Liver (tissue), 9 donors: ENCODE results near the gene BBS7. TPM values are rescaled to one million over a fixed set of nuclear protein-coding genes. Genes with fewer than 3 reads are reported as not detected.

Source experiments
- DNase-seq: peaks from one replicate; pipeline ENCODE4 v3.0.0-alpha.2; 2017; ENCODE audit warnings: low spot score
- H3K27ac ChIP-seq, 2 donors: one replicate each; pipeline ENCODE4 v1.7.0; 2013; ENCODE audit warnings: inconsistent platforms in 2 of 2, low read length in 2 of 2, control low read depth in 1 of 2, low read depth in 1 of 2, mild to moderate bottlenecking in 1 of 2
- H3K27me3 ChIP-seq, 4 donors: one replicate each; pipeline versions ENCODE4 v1.6.1 to v1.7.0; 2013; ENCODE audit warnings: low read length in 3 of 4, inconsistent platforms in 1 of 4, mild to moderate bottlenecking in 1 of 4, moderate library complexity in 1 of 4; ENCODE audit not compliant: control insufficient read depth in 4 of 4, insufficient read depth in 4 of 4
- H3K36me3 ChIP-seq, 4 donors: one replicate each; pipeline versions ENCODE4 v1.6.1 to v1.7.0; 2013; ENCODE audit warnings: low read length in 3 of 4, mild to moderate bottlenecking in 3 of 4, low read depth in 1 of 4, moderate library complexity in 1 of 4; ENCODE audit not compliant: control insufficient read depth in 4 of 4, insufficient read depth in 3 of 4
- H3K4me1 ChIP-seq, 4 donors: one replicate each; pipeline versions ENCODE4 v1.6.1 to v1.7.0; 2013; ENCODE audit warnings: low read length in 3 of 4, mild to moderate bottlenecking in 3 of 4, moderate library complexity in 1 of 4; ENCODE audit not compliant: control insufficient read depth in 4 of 4, insufficient read depth in 4 of 4
- H3K4me3 ChIP-seq, 3 donors: one replicate each; pipeline versions ENCODE4 v1.6.1 to v1.7.0; 2013; ENCODE audit warnings: low read length in 3 of 3, control low read depth in 1 of 3, low read depth in 1 of 3, mild to moderate bottlenecking in 1 of 3
- H3K9ac ChIP-seq, 2 donors: one replicate each; pipeline ENCODE4 v1.7.0; 2013; ENCODE audit warnings: low read length in 2 of 2, mild to moderate bottlenecking in 2 of 2, moderate library complexity in 2 of 2, control low read depth in 1 of 2, low read depth in 1 of 2
- H3K9me3 ChIP-seq, 4 donors: one replicate each; pipeline versions ENCODE4 v1.6.1 to v1.7.0; 2013; ENCODE audit warnings: low read length in 3 of 4; ENCODE audit not compliant: control insufficient read depth in 4 of 4
- ATF3 ChIP-seq: IDR thresholded peaks from 2 replicates; pipeline ENCODE4 v1.6.1; 2016; ENCODE audit warnings: antibody characterized with exemption
- CTCF ChIP-seq: fragments of 150-350 bp; IDR thresholded peaks from 2 replicates; pipeline ENCODE4 v1.5.1; 2017; ENCODE audit warnings: improper control_type of control experiment, low read depth, low read length; ENCODE audit not compliant: missing input control
- EGR1 ChIP-seq, 2 donors: IDR thresholded peaks; 2 replicates each; pipeline ENCODE4 v1.6.1; 2016 to 2018; ENCODE audit warnings: antibody characterized with exemption in 2 of 2, low read depth in 2 of 2
- FOXA1 ChIP-seq: IDR thresholded peaks from 2 replicates; pipeline ENCODE4 v1.6.1; 2016; ENCODE audit warnings: antibody characterized with exemption
- FOXA2 ChIP-seq: IDR thresholded peaks from 2 replicates; pipeline ENCODE4 v1.6.1; 2016; ENCODE audit warnings: antibody characterized with exemption
- GABPA ChIP-seq, 2 donors: IDR thresholded peaks in 1 of 2; conservative IDR thresholded peaks in 1 of 2; 2 replicates each; pipeline ENCODE4 v1.6.1; 2016; ENCODE audit warnings: antibody characterized with exemption in 2 of 2, mild to moderate bottlenecking in 1 of 2, moderate library complexity in 1 of 2
- HNF4A ChIP-seq, 2 donors: conservative IDR thresholded peaks; 2 replicates each; pipeline ENCODE4 v1.6.1; 2016; ENCODE audit warnings: antibody characterized with exemption in 2 of 2, mild to moderate bottlenecking in 2 of 2
- HNF4G ChIP-seq: IDR thresholded peaks from 2 replicates; pipeline ENCODE4 v1.6.1; 2016; ENCODE audit warnings: antibody characterized with exemption
- JUND ChIP-seq, 2 donors: IDR thresholded peaks; 2 replicates each; pipeline ENCODE4 v1.6.1; 2016; ENCODE audit warnings: antibody characterized with exemption in 2 of 2
- NR2F2 ChIP-seq: IDR thresholded peaks from 2 replicates; pipeline ENCODE4 v1.6.1; 2016; ENCODE audit warnings: antibody characterized with exemption
- RAD21 ChIP-seq, 2 donors: IDR thresholded peaks; 2 replicates each; pipeline ENCODE4 v1.6.1; 2016; ENCODE audit warnings: antibody characterized with exemption in 2 of 2, mild to moderate bottlenecking in 2 of 2
- REST ChIP-seq: IDR thresholded peaks from 2 replicates; pipeline ENCODE4 v1.6.1; 2016; ENCODE audit warnings: antibody characterized with exemption, mild to moderate bottlenecking
- RXRA ChIP-seq, 2 donors: IDR thresholded peaks; 2 replicates each; pipeline ENCODE4 v1.6.1; 2017 to 2018; ENCODE audit warnings: antibody characterized with exemption in 2 of 2, mild to moderate bottlenecking in 1 of 2
- SP1 ChIP-seq: IDR thresholded peaks from 2 replicates; pipeline ENCODE4 v1.6.1; 2018; ENCODE audit warnings: antibody characterized with exemption, mild to moderate bottlenecking
- TAF1 ChIP-seq: conservative IDR thresholded peaks from 2 replicates; pipeline ENCODE4 v1.6.1; 2016; ENCODE audit warnings: antibody characterized with exemption, mild to moderate bottlenecking
- YY1 ChIP-seq: IDR thresholded peaks from 2 replicates; pipeline ENCODE4 v1.6.1; 2016; ENCODE audit warnings: antibody characterized with exemption, mild to moderate bottlenecking
- ZBTB33 ChIP-seq: IDR thresholded peaks from 2 replicates; pipeline ENCODE4 v1.6.1; 2016; ENCODE audit warnings: antibody characterized with exemption
- WGBS: extraction: QIAGEN DNeasy Blood & Tissue Kit; methylation state at CpG from one replicate; pipeline ENCODE4 v1.1.7; 2013; 5-methylcytosine and 5-hydroxymethylcytosine counted together
- polyA plus RNA-seq, 2 donors: library from polyadenylated mRNA; stranded (reverse) in 1 of 2; unstranded in 1 of 2; fragments of 200-250 nt in 1 of 2; fragments of >200 nt in 1 of 2; fragmentation: Nextera tagmentation in 1 of 2; extraction: Ambion mirVana in 1 of 2; gene quantifications; one replicate each; pipeline versions ENCODE4 v1.2.1 to v1.2.3, GENCODE V29; 2013 to 2015
- total RNA-seq, 2 donors: library from RNA; depleted of rRNA; stranded (reverse); fragments of >200 nt; gene quantifications; one replicate each; pipeline ENCODE4 v1.2.3, GENCODE V29; 2014
- TF ChIP-seq, protein P1 (sequence below): IDR thresholded peaks from 2 replicates; pipeline ENCODE4 v1.6.1; 2016; ENCODE audit warnings: antibody characterized with exemption
- donor health status: healthy.
- donor health status: healthy.
- donor health status: healthy.
- donor health status: healthy.
- donor health status: healthy.

BBS7 gene
- total and polyA plus RNA-seq, 4 donors: 1.8 to 8.4 (median 3.1) TPM

DNA sequence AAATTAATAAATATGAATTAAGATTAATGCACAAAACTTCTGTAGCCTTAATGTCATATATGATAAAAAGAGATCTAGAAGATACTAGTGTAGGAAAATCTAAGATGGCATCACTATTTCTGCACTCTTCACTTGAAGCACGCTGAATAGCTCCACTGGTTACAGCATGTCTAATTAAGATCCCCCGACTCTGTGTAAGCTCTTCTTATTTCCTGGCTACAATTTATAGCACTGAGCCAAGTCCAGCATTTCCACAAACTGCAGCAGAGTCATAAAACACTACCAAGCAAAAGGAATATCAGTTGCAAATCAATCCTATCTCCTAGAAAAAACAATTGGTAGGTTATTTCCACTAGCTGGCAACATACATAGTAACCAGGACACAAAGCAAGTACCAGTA is 45.3 kb downstream of the BBS7 start:
- H3K9ac ChIP-seq: no peak overlapping the region
- TF ChIP-seq JUND (IDR thresholded peaks at IDR 0.05) (no peak), REST (no peak), ATF3 (no peak), RAD21 (IDR thresholded peaks at IDR 0.05) (no peak), NR2F2 (no peak), HNF4A (conservative IDR thresholded peaks at IDR 0.05) (no peak)
- H3K9me3 ChIP-seq: no peaks in the 10 kb centered on the region
- H3K4me1 ChIP-seq: peaks cover 4 to 10% (median 10%) of the 10 kb centered on the region in 4 donors
- no peak overlapping the region for H3K4me3 ChIP-seq
- H3K36me3 ChIP-seq: no peaks in the 10 kb centered on the region
- no peak for DNase-seq
- no peak overlapping the region for H3K27ac ChIP-seq
- 65% methylated on average over 2 of the region's 2 CpGs for WGBS
- H3K27me3 ChIP-seq: no peaks in the 10 kb centered on the region

DNA sequence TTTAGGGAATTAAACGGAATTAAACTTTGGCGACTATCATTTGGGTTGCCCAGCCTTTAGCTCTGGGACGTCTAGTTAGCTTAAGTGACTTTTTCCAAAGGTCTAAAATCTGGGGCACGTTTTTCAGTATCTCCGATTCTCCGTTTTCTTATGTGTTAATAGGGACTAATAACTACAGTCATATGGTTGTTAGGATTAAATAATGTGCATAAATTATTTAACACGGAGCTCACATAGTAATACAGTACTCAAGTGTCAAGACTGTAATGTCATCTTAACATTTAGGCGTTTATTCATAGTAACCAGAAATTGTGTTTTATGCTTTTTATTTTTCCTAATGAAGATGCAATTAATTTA is 46.1 kb downstream of the BBS7 start:
- TF ChIP-seq JUND (IDR thresholded peaks at IDR 0.05) (peak in 1 of 2 donors; percentile 44), RAD21 (IDR thresholded peaks at IDR 0.05) (no peak), GABPA (IDR thresholded peaks at IDR 0.05 in 1 of 2, conservative IDR thresholded peaks at IDR 0.05 in 1 of 2) (no peak)
- Histone ChIP-seq H3K9me3 (no peaks in the 10 kb centered on the region), H3K27ac (peak overlapping the region; percentile 10 to 51), H3K4me3 (peak overlapping the region; percentile 59 to 79 (median 67)), H3K27me3 (no peaks in the 10 kb centered on the region), H3K4me1 (peaks cover 4 to 10% (median 10%) of the 10 kb centered on the region in 4 donors), H3K36me3 (no peaks in the 10 kb centered on the region), H3K9ac (peak overlapping the region; percentile 5 to 97)
- WGBS: 8% methylated on average over 8 of the region's 8 CpGs
- DNase-seq: no peak

DNA sequence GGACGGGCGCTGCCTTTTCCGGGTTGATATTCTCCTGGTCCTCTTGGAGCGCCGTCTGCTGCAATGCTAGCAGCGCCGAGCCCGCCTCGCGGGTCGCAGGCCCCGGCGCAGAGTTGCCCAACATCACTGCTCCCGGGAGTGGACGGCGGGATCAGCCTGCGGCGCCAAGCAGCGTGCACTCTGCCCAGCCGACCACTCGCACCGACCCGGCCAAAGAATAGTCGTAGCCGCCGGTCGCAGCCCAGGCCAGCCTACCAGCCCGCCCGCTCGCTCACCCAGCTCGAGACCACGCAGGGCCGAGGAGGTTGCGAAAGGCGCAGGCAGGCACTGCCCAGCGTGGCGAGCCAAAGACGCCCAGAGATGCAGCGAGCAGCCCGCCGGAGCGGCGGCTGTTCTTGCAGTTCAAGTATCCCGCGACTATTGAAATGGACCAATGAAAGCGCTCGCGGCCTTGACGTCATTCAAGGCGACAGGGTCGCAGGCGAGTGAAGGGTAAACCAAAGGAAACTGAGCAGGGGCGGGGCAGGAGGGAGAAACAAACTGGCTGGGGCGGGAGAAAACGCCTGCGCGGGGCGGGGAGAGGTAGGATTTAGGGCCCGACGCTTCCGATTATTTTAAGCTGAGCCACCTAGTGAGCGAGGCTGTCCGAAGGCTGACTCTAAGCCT is 46.6 kb downstream of the BBS7 start, which contains the start of gene CCNA2:
Gene CCNA2 (minus strand): TSS at position 379 of the 666 bp plus-strand sequence. CDS start 255 bp downstream, at position 124.
- peak; percentile 97 for DNase-seq
- under 1% methylated on average over 63 of the region's 63 CpGs for WGBS
- no peaks in the 10 kb centered on the region for H3K27me3 ChIP-seq
- no peaks in the 10 kb centered on the region for H3K9me3 ChIP-seq
- H3K36me3 ChIP-seq: no peaks in the 10 kb centered on the region
- peak within 1 kb of the TSS; percentile 59 to 79 (median 67) for H3K4me3 ChIP-seq
- H3K9ac ChIP-seq: peak within 1 kb of the TSS; percentile 5 to 97
- peaks cover 4 to 10% (median 10%) of the 10 kb centered on the region in 4 donors for H3K4me1 ChIP-seq
- peak within 1 kb of the TSS; percentile 10 to 51 for H3K27ac ChIP-seq
- TF ChIP-seq TAF1 (peak; percentile 90), HNF4A (conservative IDR thresholded peaks at IDR 0.05) (peak in 1 of 2 donors; percentile 18), NR2F2 (no peak), GABPA (IDR thresholded peaks at IDR 0.05 in 1 of 2, conservative IDR thresholded peaks at IDR 0.05 in 1 of 2) (peak in 1 of 2 donors; percentile 71), JUND (IDR thresholded peaks at IDR 0.05) (no peak), FOXA2 (no peak), RXRA (IDR thresholded peaks at IDR 0.05) (peak; percentile 42 to 58), RAD21 (IDR thresholded peaks at IDR 0.05) (peak; percentile 32 to 47), ATF3 (no peak), EGR1 (IDR thresholded peaks at IDR 0.05; ENCODE audit: low read depth in 2 of 2) (peak in 1 of 2 donors; percentile 25), FOXA1 (peak; percentile 22), SP1 (peak; percentile 88), HNF4G (no peak), ZBTB33 (peak; percentile 68), CTCF (no peak), YY1 (peak; percentile 63)
- TF ChIP-seq, protein P1, sequence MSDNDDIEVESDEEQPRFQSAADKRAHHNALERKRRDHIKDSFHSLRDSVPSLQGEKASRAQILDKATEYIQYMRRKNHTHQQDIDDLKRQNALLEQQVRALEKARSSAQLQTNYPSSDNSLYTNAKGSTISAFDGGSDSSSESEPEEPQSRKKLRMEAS: peak; percentile 51
